Mesenteric fat pad (tissue), 1 donor: ENCODE measurements around the gene IZUMO4. TPM values are rescaled to one million over a fixed set of nuclear protein-coding genes. Genes with fewer than 3 reads are reported as not detected.
"Not testable (repeated sequence)": the region's sequence is repeated elsewhere in the genome, so short reads cannot be mapped to it uniquely, and the experiment has no call there.

Experiments used
- DNase-seq: peaks from one replicate; pipeline ENCODE4 v3.0.0-alpha.2; 2020; ENCODE audit warnings: low spot score
- total RNA-seq: library from RNA; stranded (reverse); fragmentation: NEBNext Ultra II Directional; extraction: Animal tissue kit (Norgen Biotek cat#: 25700); gene quantifications from one replicate; pipeline ENCODE4 v1.2.1, GENCODE V29; 2021
- donor health status: DM: yes; HTN: yes; CAD: no.

Gene IZUMO4
- total RNA-seq, 1 donor from 2014 or later, result 2.4 TPM

DNA sequence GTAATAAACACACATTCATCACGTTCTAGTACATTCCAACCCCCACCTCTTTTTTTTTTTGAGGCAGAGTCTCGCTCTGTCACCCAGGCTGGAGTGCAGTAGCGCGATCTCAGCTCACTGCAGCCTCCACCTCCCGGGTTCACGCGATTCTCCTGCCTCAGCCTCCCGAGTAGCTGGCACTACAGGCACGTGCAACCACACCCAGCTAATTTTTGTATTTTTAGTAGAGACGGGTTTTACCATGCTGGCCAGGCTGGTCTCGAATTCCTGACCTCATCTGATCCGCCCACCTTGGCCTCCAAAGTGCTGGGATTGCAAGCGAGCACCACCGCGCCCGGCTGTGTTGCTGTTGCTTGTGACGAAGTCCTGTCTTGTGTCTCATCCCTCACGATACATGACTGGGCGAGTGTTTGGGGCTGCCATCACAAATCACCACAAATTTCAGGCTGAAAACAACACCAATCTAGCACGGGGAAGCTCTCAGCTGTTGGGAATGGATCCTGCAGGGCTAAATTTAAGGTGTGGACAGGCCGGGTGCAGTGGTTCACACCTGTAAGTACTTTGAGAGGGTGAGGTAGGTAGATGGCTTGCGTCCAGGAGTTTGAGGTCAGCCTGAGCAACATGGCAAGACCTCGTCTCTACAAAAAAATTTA is 16.3 kb upstream of the IZUMO4 start:
- DNase-seq, result no peak

GRCh38 chr19:2081873-2082810 is 14.6 kb upstream of the IZUMO4 start:
- DNase-seq, result no peak

GRCh38 chr19:2083174-2083854 is 13.4 kb upstream of the IZUMO4 start:
- DNase-seq, result no peak

DNA sequence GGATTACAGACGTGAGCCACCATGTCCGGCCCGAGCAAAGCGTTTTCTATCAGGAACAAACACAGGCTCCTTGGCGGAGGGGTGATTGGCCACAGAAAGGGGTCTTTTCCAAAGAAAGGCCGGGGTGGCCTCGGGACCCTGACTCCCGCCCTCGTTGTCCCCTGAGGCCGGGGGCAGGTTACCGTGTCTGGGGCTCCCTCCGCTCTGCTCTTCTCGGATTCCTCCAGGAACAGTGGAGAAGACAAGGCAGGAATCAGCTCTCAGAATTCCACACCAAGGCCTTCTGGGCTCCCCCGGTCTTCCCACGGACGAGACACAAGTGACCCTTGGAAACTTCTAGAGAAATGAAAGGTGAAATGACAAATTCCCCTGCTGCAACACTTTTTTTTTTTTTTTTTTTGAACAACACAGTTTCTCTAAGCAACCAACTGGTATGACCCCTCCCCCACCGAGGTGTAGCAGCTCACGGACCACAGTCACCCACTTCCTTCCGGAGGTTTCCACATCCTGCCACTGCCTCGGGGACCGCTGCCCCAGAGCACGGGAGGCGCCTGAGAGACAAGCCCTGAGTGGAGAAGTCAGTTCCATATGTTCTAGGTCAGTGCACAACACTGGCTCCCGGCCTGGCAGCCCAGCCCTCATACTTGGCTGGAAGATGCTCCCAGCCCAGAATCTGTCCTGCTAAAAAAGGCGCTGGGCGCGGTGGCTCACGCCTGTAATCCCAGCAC is 11.6 kb upstream of the IZUMO4 start:
- no peak for DNase-seq

DNA sequence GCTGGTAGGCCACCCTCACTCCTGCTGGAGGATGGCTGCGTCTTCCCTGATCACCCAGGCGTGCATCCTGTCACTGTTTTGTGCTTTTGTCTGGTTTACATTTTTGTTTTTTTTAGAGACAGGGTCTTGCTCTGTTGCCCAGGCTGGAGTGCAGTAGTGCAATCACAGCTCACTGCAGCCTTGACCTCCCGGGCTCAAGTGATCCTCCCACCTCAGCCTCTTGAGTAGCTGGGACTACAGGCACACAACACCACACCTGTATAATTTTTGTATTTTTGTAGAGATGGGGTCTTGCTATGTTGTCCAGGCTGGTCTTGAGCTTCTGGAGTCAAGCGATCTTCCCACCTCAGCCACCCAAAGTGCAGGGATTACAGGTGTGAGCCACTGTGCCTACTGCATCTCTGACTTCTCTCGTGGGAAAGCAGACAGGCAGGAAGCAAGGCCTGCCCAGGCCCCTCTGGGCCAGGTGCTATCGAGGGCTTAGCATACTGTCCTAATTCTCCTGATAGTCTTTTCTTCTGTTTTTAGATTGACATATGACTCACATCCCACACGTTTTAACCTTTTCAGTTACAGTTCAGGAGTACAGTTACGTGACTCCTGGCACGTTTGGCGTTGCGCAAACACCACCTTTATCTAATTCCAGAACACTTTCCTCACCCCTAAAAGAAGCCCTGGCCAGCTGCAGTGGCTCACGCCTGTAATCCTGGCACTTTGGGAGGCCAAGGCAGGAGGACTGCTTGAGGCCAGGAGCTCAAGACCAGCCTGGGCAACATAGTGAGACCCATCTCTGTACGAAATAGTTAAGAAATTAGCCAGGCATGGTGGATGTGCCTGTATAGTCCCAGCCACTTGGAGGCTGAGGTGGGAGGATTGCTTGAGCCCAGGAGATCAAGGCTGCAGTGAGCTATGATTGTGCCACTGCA is 9.8 kb upstream of the IZUMO4 start:
- not testable (repeated sequence) for DNase-seq

GRCh38 chr19:2087621-2088100 is 9.1 kb upstream of the IZUMO4 start:
- no peak for DNase-seq

- DNase-seq, result no peak
Observed at GRCh38 chr19:2089001-2089711, 7.6 kb upstream of the IZUMO4 start.

GRCh38 chr19:2089727-2090053 is 7.0 kb upstream of the IZUMO4 start:
- DNase-seq, result no peak

DNA sequence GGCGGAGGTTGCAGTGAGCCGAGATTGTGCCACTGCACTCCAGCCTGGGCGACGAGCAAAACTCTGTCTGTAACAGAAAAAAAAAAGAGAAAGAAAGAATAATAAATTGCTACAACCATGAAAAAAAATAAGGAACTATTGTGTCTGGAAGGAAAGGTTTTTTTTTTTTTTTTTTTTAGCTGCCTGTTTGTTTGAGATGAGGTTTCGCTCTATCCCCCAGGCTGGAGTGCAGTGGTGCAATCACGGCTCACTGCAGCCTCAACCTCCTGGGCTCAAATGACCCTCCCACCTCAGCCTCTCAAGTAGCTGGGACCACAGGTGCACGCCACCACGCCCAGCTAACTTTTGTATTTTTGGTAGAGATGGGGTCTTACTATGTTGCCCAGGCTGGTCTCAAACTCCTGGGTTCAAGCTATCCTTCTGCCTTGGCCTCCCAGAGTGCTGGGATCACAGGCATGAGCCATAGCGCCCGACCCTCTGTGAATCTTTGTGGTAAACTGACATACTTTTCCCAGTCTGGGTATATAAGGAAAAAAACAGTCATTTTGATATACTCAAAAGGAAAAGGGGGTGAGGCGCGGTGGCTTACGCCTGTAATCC is 4.7 kb upstream of the IZUMO4 start:
- DNase-seq, result not testable (repeated sequence)

DNA sequence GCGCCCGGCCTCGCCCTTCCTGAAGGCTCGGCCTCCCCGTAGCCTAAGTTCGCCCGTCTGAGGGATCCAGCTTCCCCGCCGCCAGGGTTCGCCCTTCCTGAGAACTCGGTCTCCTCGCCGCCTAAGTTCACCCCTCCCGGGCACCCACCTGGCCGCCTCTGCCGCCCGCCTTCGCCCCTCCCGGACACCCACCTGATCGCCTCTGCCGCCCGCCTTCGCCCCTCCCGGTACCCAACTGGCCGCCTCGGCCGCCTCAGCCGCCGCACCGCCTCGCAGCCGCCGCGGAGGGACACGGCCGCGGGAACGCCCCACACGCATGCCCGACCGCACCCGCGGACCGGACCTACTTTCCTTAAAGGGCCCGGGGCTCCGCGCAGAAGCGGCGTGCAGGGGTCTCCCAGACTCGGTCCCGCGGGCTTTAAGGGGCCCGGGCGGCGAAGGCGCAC is 658 bp upstream of the IZUMO4 start, which contains the start of gene MOB3A:
Gene MOB3A, minus strand, starts transcription at position 293 of the 446 bp plus-strand sequence. CDS start 17,766 bp downstream, outside the sequence.
- DNase-seq, result peak; percentile 97

GRCh38 chr19:2097203-2097885 is 629 bp downstream of the IZUMO4 start:
- no peak for DNase-seq

DNA sequence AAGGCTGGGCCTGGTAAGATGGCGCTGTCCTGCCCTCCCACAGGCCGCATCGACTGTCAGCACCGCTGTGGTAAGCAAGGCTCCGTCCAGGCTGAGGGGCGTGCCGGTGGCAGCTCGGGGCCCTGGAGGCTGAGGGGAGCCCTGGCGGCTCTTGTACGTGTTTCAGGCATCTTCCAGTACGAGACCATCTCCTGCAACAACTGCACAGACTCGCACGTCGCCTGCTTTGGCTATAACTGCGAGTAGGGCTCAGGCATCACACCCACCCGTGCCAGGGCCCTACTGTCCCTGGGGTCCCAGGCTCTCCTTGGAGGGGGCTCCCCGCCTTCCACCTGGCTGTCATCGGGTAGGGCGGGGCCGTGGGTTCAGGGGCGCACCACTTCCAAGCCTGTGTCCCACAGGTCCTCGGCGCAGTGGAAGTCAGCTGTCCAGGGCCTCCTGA is 1.2 kb downstream of the IZUMO4 start:
- no peak for DNase-seq

DNA sequence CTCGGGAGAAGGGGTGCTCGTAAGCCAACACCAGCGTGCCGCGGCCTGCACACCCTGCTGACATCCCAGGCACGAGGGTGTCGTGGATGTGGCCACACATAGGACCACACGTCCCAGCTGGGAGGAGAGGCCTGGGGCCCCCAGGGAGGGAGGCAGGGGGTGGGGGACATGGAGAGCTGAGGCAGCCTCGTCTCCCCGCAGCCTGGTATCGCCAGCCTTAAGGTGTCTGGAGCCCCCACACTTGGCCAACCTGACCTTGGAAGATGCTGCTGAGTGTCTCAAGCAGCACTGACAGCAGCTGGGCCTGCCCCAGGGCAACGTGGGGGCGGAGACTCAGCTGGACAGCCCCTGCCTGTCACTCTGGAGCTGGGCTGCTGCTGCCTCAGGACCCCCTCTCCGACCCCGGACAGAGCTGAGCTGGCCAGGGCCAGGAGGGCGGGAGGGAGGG is 2.4 kb downstream of the IZUMO4 start:
- DNase-seq, result no peak

DNA sequence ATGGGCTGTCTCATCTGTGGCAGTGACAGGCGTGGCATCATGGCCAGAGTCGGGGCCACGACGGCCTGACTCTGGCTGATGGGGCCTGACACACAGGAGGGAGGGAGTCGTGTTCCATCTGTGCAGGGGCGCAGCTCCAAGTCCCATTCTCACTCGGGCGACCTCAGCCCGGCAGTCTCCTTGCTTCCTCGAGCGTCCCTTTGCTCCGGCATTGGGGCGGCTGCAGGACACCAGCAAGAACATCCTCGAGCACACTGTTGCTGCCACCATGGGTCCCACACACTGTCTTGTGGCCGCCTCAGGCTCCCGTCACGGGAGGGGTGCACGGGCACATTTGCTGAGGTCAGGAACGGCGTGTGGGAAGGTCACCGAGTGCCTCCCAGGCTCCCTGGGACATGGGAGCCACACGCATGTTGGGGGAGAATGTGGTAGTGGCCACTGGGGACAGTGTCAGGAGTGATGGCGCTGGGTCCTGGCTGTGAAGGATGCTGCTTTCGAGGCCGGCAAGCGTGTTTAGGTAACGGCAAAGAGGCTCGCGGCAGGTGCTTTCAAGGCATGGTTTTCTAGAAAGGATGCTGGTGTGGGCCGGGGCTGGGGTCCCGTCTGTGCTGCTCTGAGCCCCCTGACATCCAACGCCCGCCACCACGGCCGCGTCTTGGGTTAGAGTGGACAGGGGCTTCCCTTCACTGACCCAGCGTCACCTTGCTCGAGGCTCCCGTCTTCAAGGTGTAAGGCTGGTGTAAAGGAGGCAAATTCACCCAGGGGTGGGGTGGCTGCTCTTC is 3.4 kb downstream of the IZUMO4 start:
- no peak for DNase-seq

- no peak for DNase-seq
Observed at GRCh38 chr19:2100719-2101061, 4.0 kb downstream of the IZUMO4 start.

GRCh38 chr19:2101417-2102335 is 5.0 kb downstream of the IZUMO4 start:
- no peak for DNase-seq
